ENCODE data around the gene PREX1.

Gene PREX1

GRCh38 chr20:48665785-48666184 is 162.0 kb downstream of the PREX1 start:
- TF ChIP-seq OSR1 (CRISPR knock-in tag; IDR thresholded peaks at IDR 0.05) (no peak), RARB (CRISPR knock-in tag; IDR thresholded peaks at IDR 0.05) (no peak), ZFP30 (CRISPR knock-in tag; IDR thresholded peaks at IDR 0.05) (no peak), TCF4 (CRISPR knock-in tag; IDR thresholded peaks at IDR 0.05; ENCODE audit: borderline replicate concordance) (no peak), ZNF565 (CRISPR knock-in tag; conservative IDR thresholded peaks at IDR 0.05; ENCODE audit: low read depth) (no peak), ISL1 (CRISPR knock-in tag; IDR thresholded peaks at IDR 0.05) (no peak), CSDC2 (CRISPR knock-in tag; IDR thresholded peaks at IDR 0.05) (no peak), ZNF70 (CRISPR knock-in tag; IDR thresholded peaks at IDR 0.05) (no peak), ZC3H10 (CRISPR knock-in tag; IDR thresholded peaks at IDR 0.05) (no peak), ZFP3 (CRISPR knock-in tag; IDR thresholded peaks at IDR 0.05) (no peak), ZNF8 (CRISPR knock-in tag; IDR thresholded peaks at IDR 0.05) (no peak), ARNTL (CRISPR knock-in tag; IDR thresholded peaks at IDR 0.05; ENCODE audit: borderline replicate concordance, low read depth) (no peak), PPARA (CRISPR knock-in tag; IDR thresholded peaks at IDR 0.05; ENCODE audit: borderline replicate concordance) (no peak)
- TF ChIP-seq, protein P1, sequence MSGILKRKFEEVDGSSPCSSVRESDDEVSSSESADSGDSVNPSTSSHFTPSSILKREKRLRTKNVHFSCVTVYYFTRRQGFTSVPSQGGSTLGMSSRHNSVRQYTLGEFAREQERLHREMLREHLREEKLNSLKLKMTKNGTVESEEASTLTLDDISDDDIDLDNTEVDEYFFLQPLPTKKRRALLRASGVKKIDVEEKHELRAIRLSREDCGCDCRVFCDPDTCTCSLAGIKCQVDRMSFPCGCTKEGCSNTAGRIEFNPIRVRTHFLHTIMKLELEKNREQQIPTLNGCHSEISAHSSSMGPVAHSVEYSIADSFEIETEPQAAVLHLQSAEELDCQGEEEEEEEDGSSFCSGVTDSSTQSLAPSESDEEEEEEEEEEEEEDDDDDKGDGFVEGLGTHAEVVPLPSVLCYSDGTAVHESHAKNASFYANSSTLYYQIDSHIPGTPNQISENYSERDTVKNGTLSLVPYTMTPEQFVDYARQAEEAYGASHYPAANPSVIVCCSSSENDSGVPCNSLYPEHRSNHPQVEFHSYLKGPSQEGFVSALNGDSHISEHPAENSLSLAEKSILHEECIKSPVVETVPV (CRISPR knock-in tag; IDR thresholded peaks at IDR 0.05), result no peak
- TF ChIP-seq, protein P2, sequence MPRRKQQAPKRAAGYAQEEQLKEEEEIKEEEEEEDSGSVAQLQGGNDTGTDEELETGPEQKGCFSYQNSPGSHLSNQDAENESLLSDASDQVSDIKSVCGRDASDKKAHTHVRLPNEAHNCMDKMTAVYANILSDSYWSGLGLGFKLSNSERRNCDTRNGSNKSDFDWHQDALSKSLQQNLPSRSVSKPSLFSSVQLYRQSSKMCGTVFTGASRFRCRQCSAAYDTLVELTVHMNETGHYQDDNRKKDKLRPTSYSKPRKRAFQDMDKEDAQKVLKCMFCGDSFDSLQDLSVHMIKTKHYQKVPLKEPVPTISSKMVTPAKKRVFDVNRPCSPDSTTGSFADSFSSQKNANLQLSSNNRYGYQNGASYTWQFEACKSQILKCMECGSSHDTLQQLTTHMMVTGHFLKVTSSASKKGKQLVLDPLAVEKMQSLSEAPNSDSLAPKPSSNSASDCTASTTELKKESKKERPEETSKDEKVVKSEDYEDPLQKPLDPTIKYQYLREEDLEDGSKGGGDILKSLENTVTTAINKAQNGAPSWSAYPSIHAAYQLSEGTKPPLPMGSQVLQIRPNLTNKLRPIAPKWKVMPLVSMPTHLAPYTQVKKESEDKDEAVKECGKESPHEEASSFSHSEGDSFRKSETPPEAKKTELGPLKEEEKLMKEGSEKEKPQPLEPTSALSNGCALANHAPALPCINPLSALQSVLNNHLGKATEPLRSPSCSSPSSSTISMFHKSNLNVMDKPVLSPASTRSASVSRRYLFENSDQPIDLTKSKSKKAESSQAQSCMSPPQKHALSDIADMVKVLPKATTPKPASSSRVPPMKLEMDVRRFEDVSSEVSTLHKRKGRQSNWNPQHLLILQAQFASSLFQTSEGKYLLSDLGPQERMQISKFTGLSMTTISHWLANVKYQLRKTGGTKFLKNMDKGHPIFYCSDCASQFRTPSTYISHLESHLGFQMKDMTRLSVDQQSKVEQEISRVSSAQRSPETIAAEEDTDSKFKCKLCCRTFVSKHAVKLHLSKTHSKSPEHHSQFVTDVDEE (CRISPR knock-in tag; IDR thresholded peaks at IDR 0.05), result no peak
- TF ChIP-seq, protein P3, sequence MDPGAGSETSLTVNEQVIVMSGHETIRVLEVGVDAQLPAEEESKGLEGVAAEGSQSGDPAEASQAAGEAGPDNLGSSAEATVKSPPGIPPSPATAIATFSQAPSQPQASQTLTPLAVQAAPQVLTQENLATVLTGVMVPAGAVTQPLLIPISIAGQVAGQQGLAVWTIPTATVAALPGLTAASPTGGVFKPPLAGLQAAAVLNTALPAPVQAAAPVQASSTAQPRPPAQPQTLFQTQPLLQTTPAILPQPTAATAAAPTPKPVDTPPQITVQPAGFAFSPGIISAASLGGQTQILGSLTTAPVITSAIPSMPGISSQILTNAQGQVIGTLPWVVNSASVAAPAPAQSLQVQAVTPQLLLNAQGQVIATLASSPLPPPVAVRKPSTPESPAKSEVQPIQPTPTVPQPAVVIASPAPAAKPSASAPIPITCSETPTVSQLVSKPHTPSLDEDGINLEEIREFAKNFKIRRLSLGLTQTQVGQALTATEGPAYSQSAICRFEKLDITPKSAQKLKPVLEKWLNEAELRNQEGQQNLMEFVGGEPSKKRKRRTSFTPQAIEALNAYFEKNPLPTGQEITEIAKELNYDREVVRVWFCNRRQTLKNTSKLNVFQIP (CRISPR knock-in tag; IDR thresholded peaks at IDR 0.05; ENCODE audit: borderline replicate concordance, low read depth), result no peak
- ATAC-seq, result no peak

- TF ChIP-seq ISL1 (CRISPR knock-in tag; IDR thresholded peaks at IDR 0.05) (no peak), TCF4 (CRISPR knock-in tag; IDR thresholded peaks at IDR 0.05; ENCODE audit: borderline replicate concordance) (no peak), TOX (CRISPR knock-in tag; IDR thresholded peaks at IDR 0.05; ENCODE audit: borderline replicate concordance) (no peak), CSDC2 (CRISPR knock-in tag; IDR thresholded peaks at IDR 0.05) (no peak), ESRRG (CRISPR knock-in tag; IDR thresholded peaks at IDR 0.05) (no peak), ARNTL (CRISPR knock-in tag; IDR thresholded peaks at IDR 0.05; ENCODE audit: borderline replicate concordance, low read depth) (no peak), RARB (CRISPR knock-in tag; IDR thresholded peaks at IDR 0.05) (no peak), PATZ1 (CRISPR knock-in tag; IDR thresholded peaks at IDR 0.05; ENCODE audit: borderline replicate concordance) (no peak), ZNF565 (CRISPR knock-in tag; conservative IDR thresholded peaks at IDR 0.05; ENCODE audit: low read depth) (no peak)
Measured at GRCh38 chr20:48662711-48663110, 165.1 kb downstream of the PREX1 start.

DNA sequence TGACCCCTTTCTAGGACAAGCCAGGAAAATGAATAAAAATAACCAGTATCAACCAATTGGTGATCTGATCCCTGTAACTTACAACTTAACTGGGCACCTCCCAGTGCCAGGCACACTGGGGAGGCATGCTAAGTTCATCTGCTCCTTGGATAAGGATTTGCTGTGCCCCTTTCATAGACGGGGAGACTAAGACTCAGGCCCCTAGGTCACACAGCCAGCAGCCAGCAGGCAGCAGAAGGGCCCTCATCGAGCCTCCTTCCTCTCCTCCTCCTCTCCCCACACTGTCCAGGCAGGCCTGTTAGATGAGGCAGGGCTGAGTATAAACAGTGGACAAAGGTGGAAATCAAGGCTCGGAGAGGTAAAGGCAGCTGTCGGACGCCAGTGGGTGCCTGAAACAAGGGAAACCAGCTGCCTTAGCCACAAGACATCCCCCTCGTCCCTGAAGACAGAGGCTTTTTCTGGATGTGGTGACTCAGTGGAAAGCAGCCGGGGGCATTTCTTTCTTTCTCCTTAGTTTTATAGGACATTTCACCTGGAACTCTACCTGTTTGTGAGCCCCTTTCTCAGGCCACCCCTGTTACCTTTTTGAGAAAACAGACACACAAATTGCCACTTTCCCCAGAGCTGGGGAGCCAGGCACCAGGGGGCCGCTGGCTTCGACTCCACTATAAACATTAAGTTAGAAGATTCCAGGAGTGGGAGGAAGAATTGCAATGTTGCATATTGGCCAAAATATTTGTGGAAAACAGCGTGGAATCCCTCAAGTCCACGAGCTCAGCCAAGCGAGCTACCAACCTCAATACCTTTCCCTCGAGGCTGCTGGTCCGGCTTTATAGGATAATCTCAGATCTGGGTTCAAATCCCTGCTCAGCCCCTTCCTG is 166.0 kb downstream of the PREX1 start:
- ATAC-seq, result no peak
- TF ChIP-seq ESRRG (CRISPR knock-in tag; IDR thresholded peaks at IDR 0.05), result no peak
- TF ChIP-seq CSDC2 (CRISPR knock-in tag; IDR thresholded peaks at IDR 0.05), result no peak
- TF ChIP-seq, protein P3 (CRISPR knock-in tag; IDR thresholded peaks at IDR 0.05; ENCODE audit: borderline replicate concordance, low read depth), result no peak
- TF ChIP-seq PATZ1 (CRISPR knock-in tag; IDR thresholded peaks at IDR 0.05; ENCODE audit: borderline replicate concordance), result no peak
- TF ChIP-seq, protein P4, sequence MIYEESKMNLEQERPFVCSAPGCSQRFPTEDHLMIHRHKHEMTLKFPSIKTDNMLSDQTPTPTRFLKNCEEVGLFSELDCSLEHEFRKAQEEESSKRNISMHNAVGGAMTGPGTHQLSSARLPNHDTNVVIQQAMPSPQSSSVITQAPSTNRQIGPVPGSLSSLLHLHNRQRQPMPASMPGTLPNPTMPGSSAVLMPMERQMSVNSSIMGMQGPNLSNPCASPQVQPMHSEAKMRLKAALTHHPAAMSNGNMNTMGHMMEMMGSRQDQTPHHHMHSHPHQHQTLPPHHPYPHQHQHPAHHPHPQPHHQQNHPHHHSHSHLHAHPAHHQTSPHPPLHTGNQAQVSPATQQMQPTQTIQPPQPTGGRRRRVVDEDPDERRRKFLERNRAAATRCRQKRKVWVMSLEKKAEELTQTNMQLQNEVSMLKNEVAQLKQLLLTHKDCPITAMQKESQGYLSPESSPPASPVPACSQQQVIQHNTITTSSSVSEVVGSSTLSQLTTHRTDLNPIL (CRISPR knock-in tag; IDR thresholded peaks at IDR 0.05; ENCODE audit: low read depth), result no peak
- TF ChIP-seq ARNTL (CRISPR knock-in tag; IDR thresholded peaks at IDR 0.05; ENCODE audit: borderline replicate concordance, low read depth), result no peak
- no peak for TF ChIP-seq ZC3H10 (CRISPR knock-in tag; IDR thresholded peaks at IDR 0.05)
- TF ChIP-seq SNAI2 (CRISPR knock-in tag; IDR thresholded peaks at IDR 0.05), result no peak
- TF ChIP-seq RARB (CRISPR knock-in tag; IDR thresholded peaks at IDR 0.05), result no peak
- TF ChIP-seq ZFP3 (CRISPR knock-in tag; IDR thresholded peaks at IDR 0.05), result no peak
- TF ChIP-seq TCF4 (CRISPR knock-in tag; IDR thresholded peaks at IDR 0.05; ENCODE audit: borderline replicate concordance), result no peak
- TF ChIP-seq OSR1 (CRISPR knock-in tag; IDR thresholded peaks at IDR 0.05), result no peak
- no peak for TF ChIP-seq ZNF8 (CRISPR knock-in tag; IDR thresholded peaks at IDR 0.05)
- no peak for TF ChIP-seq PPARA (CRISPR knock-in tag; IDR thresholded peaks at IDR 0.05; ENCODE audit: borderline replicate concordance)

More at GRCh38 chr20:48662711-48663110, 165.1 kb downstream of the PREX1 start:
- no peak for ATAC-seq
